Peyer's patch (tissue), 4 donors: ENCODE measurements around the gene ATP6V0A4.

Source experiments
- CTCF ChIP-seq, 6 experiments: fragments of 450-650 bp in 4 of 6; fragments of 200-600 bp in 2 of 6; sonication (generic) in 1 of 6; IDR thresholded peaks; one replicate each; pipeline ENCODE4 v1.5.1; 2017 to 2019; ENCODE audit warnings: antibody characterized with exemption in 6 of 6, mild to moderate bottlenecking in 3 of 6, moderate library complexity in 1 of 6
- POLR2A ChIP-seq, 2 donors: fragments of 450-650 bp; IDR thresholded peaks; one replicate each; pipeline ENCODE4 v1.5.1; 2017; ENCODE audit warnings: antibody characterized with exemption in 2 of 2, mild to moderate bottlenecking in 2 of 2, moderate library complexity in 2 of 2

- TF ChIP-seq CTCF (IDR thresholded peaks at IDR 0.05) = no peak
- no peak for TF ChIP-seq POLR2A (IDR thresholded peaks at IDR 0.05)
Observed at GRCh38 chr7:138738114-138738513, 59.9 kb downstream of the ATP6V0A4 start.
